ENCODE data around the gene PPP2R2B.
"Not testable (repeated sequence)": the region's sequence is repeated elsewhere in the genome, so short reads cannot be mapped to it uniquely, and the experiment has no call there.

The PPP2R2B gene

GRCh38 chr5:146607659-146608332 is 270.8 kb downstream of the PPP2R2B start:
- no peak for DNase-seq (ENCODE audit: low read depth in 2 of 2)

GRCh38 chr5:146606893-146607292 is 271.7 kb downstream of the PPP2R2B start:
- no peak for DNase-seq (ENCODE audit: low read depth in 2 of 2)

GRCh38 chr5:146600376-146600775 is 278.2 kb downstream of the PPP2R2B start:
- no peak for DNase-seq (ENCODE audit: low read depth in 2 of 2)

- no peak for DNase-seq (ENCODE audit: low read depth in 2 of 2)
Measured at GRCh38 chr5:146599261-146599660, 279.3 kb downstream of the PPP2R2B start.

- no peak for DNase-seq (ENCODE audit: low read depth in 2 of 2)
Measured at GRCh38 chr5:146595088-146595487, 283.5 kb downstream of the PPP2R2B start.

- no peak for DNase-seq (ENCODE audit: low read depth in 2 of 2)
Measured at GRCh38 chr5:146592352-146592751, 286.2 kb downstream of the PPP2R2B start.

GRCh38 chr5:146589028-146589345 is 289.6 kb downstream of the PPP2R2B start:
- DNase-seq (ENCODE audit: low read depth in 2 of 2), result no peak

- DNase-seq (ENCODE audit: low read depth in 2 of 2), result no peak
Measured at GRCh38 chr5:146588331-146589027, 290.1 kb downstream of the PPP2R2B start.

- no peak for DNase-seq (ENCODE audit: low read depth in 2 of 2)
Measured at GRCh38 chr5:146586752-146587151, 291.8 kb downstream of the PPP2R2B start.

GRCh38 chr5:146584750-146585149 is 293.8 kb downstream of the PPP2R2B start:
- no peak for DNase-seq (ENCODE audit: low read depth in 2 of 2)

- no peak for DNase-seq (ENCODE audit: low read depth in 2 of 2)
Measured at GRCh38 chr5:146582051-146582596, 296.4 kb downstream of the PPP2R2B start.

GRCh38 chr5:146580237-146580636 is 298.3 kb downstream of the PPP2R2B start:
- DNase-seq (ENCODE audit: low read depth in 2 of 2), result no peak

GRCh38 chr5:146574713-146575112 is 303.8 kb downstream of the PPP2R2B start:
- no peak for DNase-seq (ENCODE audit: low read depth in 2 of 2)

GRCh38 chr5:146568161-146568560 is 310.4 kb downstream of the PPP2R2B start:
- DNase-seq (ENCODE audit: low read depth in 2 of 2), result no peak

GRCh38 chr5:146565764-146566367 is 312.7 kb downstream of the PPP2R2B start:
- DNase-seq (ENCODE audit: low read depth in 2 of 2), result peak; percentile 6 to 33

- DNase-seq (ENCODE audit: low read depth in 2 of 2), result no peak
Measured at GRCh38 chr5:146564007-146564762, 314.4 kb downstream of the PPP2R2B start.

- DNase-seq (ENCODE audit: low read depth in 2 of 2), result no peak
Measured at GRCh38 chr5:146562461-146562860, 316.1 kb downstream of the PPP2R2B start.

- no peak for DNase-seq (ENCODE audit: low read depth in 2 of 2)
Measured at GRCh38 chr5:146561711-146562110, 316.8 kb downstream of the PPP2R2B start.

GRCh38 chr5:146560205-146560812 is 318.2 kb downstream of the PPP2R2B start:
- no peak for DNase-seq (ENCODE audit: low read depth in 2 of 2)

- DNase-seq (ENCODE audit: low read depth in 2 of 2), result not testable (repeated sequence)
Measured at GRCh38 chr5:146556884-146557283, 321.7 kb downstream of the PPP2R2B start.

GRCh38 chr5:146553446-146553845 is 325.1 kb downstream of the PPP2R2B start:
- DNase-seq (ENCODE audit: low read depth in 2 of 2), result no peak

- no peak for DNase-seq (ENCODE audit: low read depth in 2 of 2)
Measured at GRCh38 chr5:146549615-146550014, 328.9 kb downstream of the PPP2R2B start.
